Activated CD8-positive, alpha-beta T cell treated with anti-CD3 and anti-CD28 coated beads for 36 hours (primary cell): ENCODE data around the gene ATG9B. TPM values are rescaled to one million over a fixed set of nuclear protein-coding genes. Genes with fewer than 3 reads are reported as not detected.

Experiments used
- ATAC-seq: fragments of 200-7000 bp; cut with Tn5 transposase; one replicate; pipeline ENCODE4 v1.10.0; 2021; ENCODE audit warnings: mild to moderate bottlenecking, moderate library complexity
- CTCF ChIA-PET: fragments of 350-600 bp; sonication (Branson Sonifier 250); formaldehyde crosslinking; loops from one replicate; lab custom pipeline; 2021; ENCODE audit warnings: antibody characterized with exemption; lab: Charles Lee
- POLR2A ChIA-PET: fragments of 350-600 bp; sonication (Branson Sonifier 250); formaldehyde crosslinking; loops from one replicate; lab custom pipeline; 2021; ENCODE audit warnings: antibody characterized with exemption; lab: Charles Lee
- DNase-seq: peaks from one replicate; pipeline ENCODE4 v3.0.0-alpha.2; 2020
- H3K27ac Mint-ChIP-seq: one replicate; pipeline ENCODE4 v1.8.0; 2021; ENCODE audit warnings: mild to moderate bottlenecking, mixed read lengths
- H3K27me3 Mint-ChIP-seq: one replicate; pipeline ENCODE4 v1.8.0; 2021; ENCODE audit warnings: mixed read lengths
- H3K36me3 Mint-ChIP-seq: one replicate; pipeline ENCODE4 v1.8.0; 2021; ENCODE audit warnings: low read depth, mixed read lengths
- H3K4me1 Mint-ChIP-seq: one replicate; pipeline ENCODE4 v1.8.0; 2021; ENCODE audit warnings: low read depth, mixed read lengths
- H3K4me3 Mint-ChIP-seq: one replicate; pipeline ENCODE4 v1.8.0; 2021; ENCODE audit warnings: mild to moderate bottlenecking, moderate library complexity, mixed read lengths
- H3K9me3 Mint-ChIP-seq: one replicate; pipeline ENCODE4 v1.8.0; 2021; ENCODE audit warnings: mixed read lengths
- intact Hi-C: fragments of 100-400 bp; cut with micrococcal nuclease; formaldehyde crosslinking; loops from one replicate; pipeline ENCODE4 v1.10.0; 2022
- total RNA-seq, 2 experiments: library from RNA; stranded (reverse); gene quantifications; one replicate each; pipeline ENCODE4 v1.2.3, GENCODE V29; 2021
- TF ChIP-seq, protein P1 (sequence below): fragments of 200-600 bp; IDR thresholded peaks from one replicate; pipeline ENCODE4 v1.8.0; 2022; ENCODE audit warnings: antibody characterized with exemption, mild to moderate bottlenecking

The ATG9B gene
- total RNA-seq, 2 experiments from 2014 or later = 12.6 to 14.0 TPM

GRCh38 chr7:150970424-150970823 lies 53.9 kb downstream of the ATG9B start:
- no peak for ATAC-seq
- no peak overlapping the region for H3K27ac Mint-ChIP-seq
- ChIA-PET CTCF (interaction anchor here (0.7 to 2.1 kb wide), 3 partner anchors 15 to 72 kb away, joined by 3 to 17 read pairs (median 4); no protein-coding TSS in a partner anchor), POLR2A (interaction anchor here (0.8 kb wide), 1 partner anchor 15 kb away, joined by 3 read pairs; no protein-coding TSS in a partner anchor)
- H3K4me3 Mint-ChIP-seq = no peak overlapping the region
- no peaks in the 10 kb centered on the region for H3K36me3 Mint-ChIP-seq
- TF ChIP-seq, protein P1, sequence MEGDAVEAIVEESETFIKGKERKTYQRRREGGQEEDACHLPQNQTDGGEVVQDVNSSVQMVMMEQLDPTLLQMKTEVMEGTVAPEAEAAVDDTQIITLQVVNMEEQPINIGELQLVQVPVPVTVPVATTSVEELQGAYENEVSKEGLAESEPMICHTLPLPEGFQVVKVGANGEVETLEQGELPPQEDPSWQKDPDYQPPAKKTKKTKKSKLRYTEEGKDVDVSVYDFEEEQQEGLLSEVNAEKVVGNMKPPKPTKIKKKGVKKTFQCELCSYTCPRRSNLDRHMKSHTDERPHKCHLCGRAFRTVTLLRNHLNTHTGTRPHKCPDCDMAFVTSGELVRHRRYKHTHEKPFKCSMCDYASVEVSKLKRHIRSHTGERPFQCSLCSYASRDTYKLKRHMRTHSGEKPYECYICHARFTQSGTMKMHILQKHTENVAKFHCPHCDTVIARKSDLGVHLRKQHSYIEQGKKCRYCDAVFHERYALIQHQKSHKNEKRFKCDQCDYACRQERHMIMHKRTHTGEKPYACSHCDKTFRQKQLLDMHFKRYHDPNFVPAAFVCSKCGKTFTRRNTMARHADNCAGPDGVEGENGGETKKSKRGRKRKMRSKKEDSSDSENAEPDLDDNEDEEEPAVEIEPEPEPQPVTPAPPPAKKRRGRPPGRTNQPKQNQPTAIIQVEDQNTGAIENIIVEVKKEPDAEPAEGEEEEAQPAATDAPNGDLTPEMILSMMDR = no peak
- H3K9me3 Mint-ChIP-seq = no peaks in the 10 kb centered on the region
- no peak for DNase-seq
- intact Hi-C loops = no loop called here
- H3K27me3 Mint-ChIP-seq = no peaks in the 10 kb centered on the region
- H3K4me1 Mint-ChIP-seq = peaks cover 12% of the 10 kb centered on the region

GRCh38 chr7:150969475-150969874 lies 54.8 kb downstream of the ATG9B start:
- CTCF ChIA-PET = interaction anchor here (0.6 to 2.1 kb wide), 6 partner anchors 16 to 71 kb away, joined by 3 to 17 read pairs (median 4); no protein-coding TSS in a partner anchor
- H3K9me3 Mint-ChIP-seq = no peaks in the 10 kb centered on the region
- ATAC-seq (no peak), DNase-seq (no peak)
- H3K27ac Mint-ChIP-seq = no peak overlapping the region
- H3K4me1 Mint-ChIP-seq = peaks cover 7% of the 10 kb centered on the region
- intact Hi-C loops = no loop called here
- H3K4me3 Mint-ChIP-seq = no peak overlapping the region
- POLR2A ChIA-PET = no interaction called here
- H3K36me3 Mint-ChIP-seq = no peaks in the 10 kb centered on the region
- TF ChIP-seq, protein P1 = no peak
- no peaks in the 10 kb centered on the region for H3K27me3 Mint-ChIP-seq

DNA sequence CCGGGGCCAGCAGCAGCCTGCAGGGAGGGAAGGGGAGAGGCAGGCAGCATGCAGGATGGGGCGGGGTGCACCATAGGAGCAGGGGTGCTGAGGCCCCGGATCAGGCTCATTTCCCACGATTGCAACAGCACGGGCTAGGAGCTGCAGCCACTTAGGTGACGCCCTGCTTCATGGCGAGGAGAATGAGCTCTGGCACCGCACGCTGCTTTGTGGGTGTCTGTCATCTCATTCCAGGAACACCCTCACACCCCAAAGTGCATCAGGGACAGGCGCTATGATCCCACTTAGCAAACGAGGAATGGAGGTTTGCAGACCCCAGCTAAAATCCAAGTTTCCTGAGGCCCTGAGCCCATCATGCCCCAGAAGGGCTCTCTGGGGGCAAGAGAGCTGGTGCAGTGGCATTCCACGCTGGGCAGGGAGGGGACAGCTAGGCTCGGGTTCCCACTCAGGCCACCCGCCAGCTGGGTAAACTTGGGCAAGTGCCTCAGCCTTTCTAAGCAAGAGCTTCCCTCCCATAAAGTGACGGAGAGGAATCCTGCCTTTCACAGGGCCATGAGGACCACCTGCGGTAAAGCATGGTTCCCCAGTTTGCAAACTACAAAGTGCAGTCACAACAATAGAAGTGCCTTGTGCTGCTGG lies 55.4 kb downstream of the ATG9B start:
- H3K4me3 Mint-ChIP-seq = no peak overlapping the region
- no peak overlapping the region for H3K27ac Mint-ChIP-seq
- ATAC-seq = no peak
- peaks cover 3% of the 10 kb centered on the region for H3K4me1 Mint-ChIP-seq
- intact Hi-C loops = no loop called here
- POLR2A ChIA-PET = no interaction called here
- H3K9me3 Mint-ChIP-seq = no peaks in the 10 kb centered on the region
- TF ChIP-seq, protein P1 = no peak
- no peaks in the 10 kb centered on the region for H3K27me3 Mint-ChIP-seq
- DNase-seq = no peak
- CTCF ChIA-PET = interaction anchor here (0.6 to 2.1 kb wide), 6 partner anchors 16 to 71 kb away, joined by 3 to 17 read pairs (median 4); no protein-coding TSS in a partner anchor
- H3K36me3 Mint-ChIP-seq = no peaks in the 10 kb centered on the region

- TF ChIP-seq, protein P1 = no peak
- H3K27me3 Mint-ChIP-seq = no peaks in the 10 kb centered on the region
- DNase-seq (no peak), ATAC-seq (no peak)
- intact Hi-C loops = no loop called here
- ChIA-PET POLR2A (interaction anchor here (0.7 kb wide), 1 partner anchor 52 kb away, joined by 3 read pairs; no protein-coding TSS in a partner anchor), CTCF (interaction anchor here (1.3 to 2.1 kb wide), 6 partner anchors 16 to 70 kb away, joined by 4 to 17 read pairs (median 4); no protein-coding TSS in a partner anchor)
- no peaks in the 10 kb centered on the region for H3K36me3 Mint-ChIP-seq
- no peaks in the 10 kb centered on the region for H3K9me3 Mint-ChIP-seq
- peaks cover under 1% of the 10 kb centered on the region for H3K4me1 Mint-ChIP-seq
- H3K4me3 Mint-ChIP-seq = no peak overlapping the region
- no peak overlapping the region for H3K27ac Mint-ChIP-seq
Measured at GRCh38 chr7:150968056-150968733, 56.1 kb downstream of the ATG9B start.

DNA sequence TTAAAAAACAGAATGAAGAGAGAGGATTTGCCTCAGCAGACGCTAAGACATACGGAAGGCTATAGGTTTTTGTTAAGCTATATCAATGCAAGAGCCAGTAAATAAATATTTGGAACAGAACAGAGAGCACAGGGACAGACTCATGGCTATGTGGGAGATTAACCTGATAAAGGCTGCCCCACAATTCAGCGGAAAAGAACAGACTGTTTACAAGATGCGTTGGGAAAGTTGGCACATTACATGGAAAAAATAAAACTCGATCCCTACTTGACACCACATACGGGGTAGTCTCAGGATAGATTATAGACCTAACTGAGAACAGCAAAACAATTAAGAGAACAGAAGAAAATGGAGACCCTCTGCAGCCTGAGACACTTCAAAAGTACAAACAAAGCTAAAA lies 56.9 kb downstream of the ATG9B start:
- Mint-ChIP-seq H3K36me3 (no peaks in the 10 kb centered on the region), H3K27ac (no peak overlapping the region), H3K4me1 (peaks cover 2% of the 10 kb centered on the region), H3K4me3 (no peak overlapping the region), H3K27me3 (peaks cover 2% of the 10 kb centered on the region), H3K9me3 (no peaks in the 10 kb centered on the region)
- intact Hi-C loops = no loop called here
- ChIA-PET POLR2A (interaction anchor here (0.7 kb wide), 1 partner anchor 53 kb away, joined by 3 read pairs; no protein-coding TSS in a partner anchor), CTCF (interaction anchor here (1.3 to 1.5 kb wide), 3 partner anchors 16 to 22 kb away, joined by 4 to 5 read pairs (median 4); no protein-coding TSS in a partner anchor)
- ATAC-seq (no peak), DNase-seq (no peak)
- TF ChIP-seq, protein P1 = no peak
